Measurements from ENCODE around the gene PBX4.

GRCh38 chr19:19659646-19660245 is 41.3 kb upstream of the PBX4 start:
- TF ChIP-seq CTCF (conservative IDR thresholded peaks at IDR 0.05 in 1 of 2, IDR thresholded peaks at IDR 0.05 in 1 of 2; ENCODE audit: extremely low read depth in 1 of 2, insufficient read depth in 1 of 2, low read depth in 1 of 2, low read length in 2 of 2) (no peak), EZH2 (IDR thresholded peaks at IDR 0.05; ENCODE audit: borderline replicate concordance, low read length) (no peak)

Data from mammary epithelial cell (primary cell).